ENCODE results near the gene SAMD11.

- TF ChIP-seq EZH2 (IDR thresholded peaks at IDR 0.05; ENCODE audit: borderline replicate concordance, insufficient read depth, low read depth, low read length, poor library complexity, severe bottlenecking) (no peak), CTCF (IDR thresholded peaks at IDR 0.05) (no peak)
Measured at GRCh38 chr1:937521-937920, 13.8 kb downstream of the SAMD11 start.
